Gastrocnemius medialis (tissue), 4 donors: ENCODE data around the gene VASH1. TPM values are rescaled to one million over a fixed set of nuclear protein-coding genes. Genes with fewer than 3 reads are reported as not detected.
A peak's percentile ranks its signal among the peaks of the same experiment; 100 is the strongest.

Experiments used
- ATAC-seq, 2 donors: fragments of 150-250 bp; one replicate each; pipeline ENCODE4 v1.9.1; 2016
- DNase-seq, 2 donors: peaks; one replicate each; pipeline ENCODE4 v3.0.0-alpha.2; 2019
- H3K27ac ChIP-seq, 4 donors: fragments of 200-600 bp; sonication (generic); 1 replicate in 1 of 4; 2 replicates in 3 of 4; pipeline ENCODE4 v1.5.1; 2016 to 2018; ENCODE audit warnings: mild to moderate bottlenecking in 2 of 4, moderate library complexity in 1 of 4
- H3K27me3 ChIP-seq, 3 donors: fragments of 200-600 bp; sonication (generic) in 2 of 3; 1 replicate in 1 of 3; 2 replicates in 2 of 3; pipeline versions ENCODE4 v1.5.1 to v1.6.0; 2016 to 2019; ENCODE audit warnings: mild to moderate bottlenecking in 1 of 3, moderate library complexity in 1 of 3
- H3K36me3 ChIP-seq, 2 donors: fragments of 200-600 bp; sonication (generic) in 1 of 2; one replicate each; pipeline ENCODE4 v1.5.1; 2017 to 2018
- H3K4me1 ChIP-seq, 2 donors: fragments of 200-600 bp; sonication (generic) in 1 of 2; one replicate each; pipeline ENCODE4 v1.5.1; 2016 to 2017; ENCODE audit warnings: mild to moderate bottlenecking in 2 of 2
- H3K4me3 ChIP-seq, 4 donors: fragments of 200-600 bp; sonication (generic) in 3 of 4; 1 replicate in 1 of 4; 2 replicates in 3 of 4; pipeline ENCODE4 v1.5.1; 2016 to 2019; ENCODE audit warnings: mild to moderate bottlenecking in 2 of 4
- H3K9me3 ChIP-seq, 3 donors: fragments of 200-600 bp; sonication (generic) in 2 of 3; 1 replicate in 1 of 3; 2 replicates in 2 of 3; pipeline ENCODE4 v1.5.1; 2016 to 2019
- CTCF ChIP-seq, 5 experiments: fragments of 450-650 bp in 3 of 5; fragments of 200-600 bp in 2 of 5; sonication (generic) in 2 of 5; IDR thresholded peaks in 4 of 5; conservative IDR thresholded peaks in 1 of 5; 1 replicate in 4 of 5; 2 replicates in 1 of 5; pipeline ENCODE4 v1.5.1; 2016 to 2019; ENCODE audit warnings: antibody characterized with exemption in 5 of 5, mild to moderate bottlenecking in 3 of 5, moderate library complexity in 3 of 5
- POLR2A ChIP-seq, 2 donors: fragments of 450-650 bp; IDR thresholded peaks; one replicate each; pipeline ENCODE4 v1.6.1; 2017; ENCODE audit warnings: antibody characterized with exemption in 2 of 2, mild to moderate bottlenecking in 2 of 2, moderate library complexity in 2 of 2
- in situ Hi-C, 4 donors: fragments of 200-750 bp; cut with MboI; loops; one replicate each; pipeline versions ENCODE4 v1.15.0 to v1.8.0; 2017; ENCODE audit warnings: low sequenced_read_pairs in 4 of 4
- intact Hi-C: fragments of 100-400 bp; cut with DNase I; formaldehyde crosslinking; loops from one replicate; pipeline ENCODE4 v1.15.1; 2023; ENCODE audit warnings: low total_unique reads
- total RNA-seq, 4 donors: library from RNA; depleted of rRNA; stranded (reverse); fragments of >200 nt; gene quantifications; one replicate each; pipeline versions ENCODE4 v1.1.0 to v1.2.3, GENCODE V29; 2016

The VASH1 gene
- total RNA-seq, 4 donors from 2014 or later = 0.56 to 6.1 (median 1.2) TPM

- Histone ChIP-seq H3K9me3 (no peaks in the 10 kb centered on the region), H3K27ac (peak overlapping the region in 3 of 4 donors; percentile 18 to 41 (median 33)), H3K36me3 (no peaks in the 10 kb centered on the region), H3K27me3 (no peaks in the 10 kb centered on the region), H3K4me3 (no peak overlapping the region), H3K4me1 (peaks cover 4 to 15% of the 10 kb centered on the region in 2 donors)
- ATAC-seq (peak; percentile 51 to 77), DNase-seq (peak in 1 of 2 donors; percentile 77)
- in situ Hi-C loops (no loop called here), intact Hi-C loops (no loop called here)
- TF ChIP-seq POLR2A (IDR thresholded peaks at IDR 0.05) (no peak), CTCF (IDR thresholded peaks at IDR 0.05 in 4 of 5, conservative IDR thresholded peaks at IDR 0.05 in 1 of 5) (no peak)
These were observed 68.6 kb downstream of the VASH1 start for GRCh38 chr14:76829650-76830421.

GRCh38 chr14:76830556-76830955 lies 69.3 kb downstream of the VASH1 start:
- TF ChIP-seq CTCF (IDR thresholded peaks at IDR 0.05 in 4 of 5, conservative IDR thresholded peaks at IDR 0.05 in 1 of 5) (no peak), POLR2A (IDR thresholded peaks at IDR 0.05) (no peak)
- no peaks in the 10 kb centered on the region for H3K27me3 ChIP-seq
- H3K4me1 ChIP-seq = peaks cover 4 to 15% of the 10 kb centered on the region in 2 donors
- H3K36me3 ChIP-seq = no peaks in the 10 kb centered on the region
- no peaks in the 10 kb centered on the region for H3K9me3 ChIP-seq
- ATAC-seq = no peak
- DNase-seq = no peak
- in situ Hi-C loops (no loop called here), intact Hi-C loops (no loop called here)
- peak overlapping the region in 1 of 4 donors; percentile 41 for H3K27ac ChIP-seq
- H3K4me3 ChIP-seq = no peak overlapping the region

- in situ Hi-C loops = no loop called here
- peaks cover 4 to 15% of the 10 kb centered on the region in 2 donors for H3K4me1 ChIP-seq
- TF ChIP-seq POLR2A (IDR thresholded peaks at IDR 0.05) (no peak), CTCF (IDR thresholded peaks at IDR 0.05 in 4 of 5, conservative IDR thresholded peaks at IDR 0.05 in 1 of 5) (no peak)
- no peak overlapping the region for H3K4me3 ChIP-seq
- H3K27ac ChIP-seq = no peak overlapping the region
- intact Hi-C loops = no loop called here
- DNase-seq (no peak), ATAC-seq (peak in 1 of 2 donors; percentile 8)
- no peaks in the 10 kb centered on the region for H3K9me3 ChIP-seq
- H3K36me3 ChIP-seq = no peaks in the 10 kb centered on the region
- no peaks in the 10 kb centered on the region for H3K27me3 ChIP-seq
These were observed 71.3 kb downstream of the VASH1 start for GRCh38 chr14:76832503-76832988.

Other genes with a start within 250 kb of the VASH1 start
- gene ANGEL1, start 51.4 kb downstream of the VASH1 start, total RNA-seq = 10 to 100 TPM in 3 of 4 donors, 1 to 10 TPM in 1; 8.6 to 16.9 (median 12.7) TPM
- not detected for gene LRRC74A, start 64.9 kb downstream of the VASH1 start, total RNA-seq